K562 (cell line): ENCODE measurements around the gene SLC49A4. TPM values are rescaled to one million over a fixed set of nuclear protein-coding genes. Genes with fewer than 3 reads are reported as not detected.

Source experiments
- BRD4 ChIP-seq: fragments of 200-600 bp; sonication (generic); IDR thresholded peaks from 2 replicates; pipeline ENCODE4 v1.6.1; 2017; ENCODE audit warnings: inconsistent platforms
- CAMTA2 ChIP-seq: fragments of 250-450 bp; sonication (Bioruptor Pico); conservative IDR thresholded peaks from 2 replicates; pipeline ENCODE4 v1.5.1; 2022
- CC2D1A ChIP-seq: fragments of 450-650 bp; IDR thresholded peaks from 2 replicates; pipeline ENCODE4 v1.6.1; 2017; ENCODE audit warnings: mild to moderate bottlenecking
- ELF4 ChIP-seq: fragments of 450-650 bp; formaldehyde crosslinking; IDR thresholded peaks from 2 replicates; pipeline ENCODE4 v1.4.0; 2022; ENCODE audit warnings: missing genetic modification characterization
- HDAC1 ChIP-seq, 2 experiments: fragments of 450-650 bp; IDR thresholded peaks; 2 replicates each; pipeline ENCODE4 v1.6.1; 2016 to 2017; ENCODE audit warnings: inconsistent platforms in 1 of 2, mild to moderate bottlenecking in 1 of 2, moderate library complexity in 1 of 2
- POLR2AphosphoS2 ChIP-seq: IDR thresholded peaks from 2 replicates; pipeline ENCODE4 v1.6.1; 2012; ENCODE audit warnings: low read length, improper control_type of control experiment
- POLR2H ChIP-seq: IDR thresholded peaks from 2 replicates; pipeline ENCODE4 v1.6.1; 2016; ENCODE audit warnings: missing genetic modification characterization, low read depth, mild to moderate bottlenecking, control low read depth, missing compliant biosample characterization, moderate library complexity
- RB1 ChIP-seq: fragments of 450-650 bp; IDR thresholded peaks from 2 replicates; pipeline ENCODE4 v1.6.1; 2017; ENCODE audit warnings: low read depth, mild to moderate bottlenecking
- SIRT6 ChIP-seq: IDR thresholded peaks from one replicate; pipeline ENCODE4 v1.6.1; 2012; ENCODE audit warnings: low read depth, mild to moderate bottlenecking, control low read depth, inconsistent platforms, low read length, moderate library complexity
- SP1 ChIP-seq: sonication (generic); formaldehyde crosslinking; IDR thresholded peaks from 2 replicates; pipeline ENCODE4 v1.8.1; 2022; ENCODE audit warnings: mild to moderate bottlenecking, missing genetic modification reagents
- TAF15 ChIP-seq: fragments of 200-400 bp; formaldehyde crosslinking; IDR thresholded peaks from 2 replicates; pipeline ENCODE4 v1.6.1; 2017; ENCODE audit warnings: mild to moderate bottlenecking, low read depth, low read length, moderate library complexity
- TAF9B ChIP-seq: fragments of 450-650 bp; IDR thresholded peaks from 2 replicates; pipeline ENCODE4 v1.6.1; 2018; ENCODE audit warnings: mild to moderate bottlenecking; ENCODE audit not compliant: partially characterized antibody
- ZNF175 ChIP-seq: fragments of 200-800 bp; sonication (Bioruptor generic); IDR thresholded peaks from 2 replicates; pipeline ENCODE4 v1.6.1; 2016; ENCODE audit warnings: low read depth, mild to moderate bottlenecking, missing genetic modification characterization, missing compliant biosample characterization
- ZNF23 ChIP-seq: fragments of 250-450 bp; sonication (Bioruptor Pico); IDR thresholded peaks from 2 replicates; pipeline ENCODE4 v1.4.0; 2020; ENCODE audit warnings: mild to moderate bottlenecking
- ZNF354B ChIP-seq: fragments of 250-450 bp; sonication (Bioruptor Pico); IDR thresholded peaks from 2 replicates; pipeline ENCODE4 v1.4.0; 2020
- polyA plus RNA-seq, 8 experiments: library from polyadenylated mRNA; depleted of rRNA in 4 of 8; stranded (reverse) in 5 of 8; unstranded in 3 of 8; fragments of >200 nt; fragmentation: Nextera tagmentation in 2 of 8; fragmentation: Illumina TruSeq in 1 of 8; extraction: Ambion mirVana in 2 of 8; extraction: Trizol in 1 of 8; gene quantifications; 2 replicates each; pipeline versions ENCODE4 v1.2.1 to v1.2.3, GENCODE V29; 2011 to 2014; ENCODE audit warnings: inconsistent platforms in 1 of 8, missing spikeins in 1 of 8
- total RNA-seq, 7 experiments: library from RNA; depleted of rRNA in 6 of 7; stranded (reverse); fragments of >200 nt in 6 of 7; fragmentation: Illumina TruSeq in 2 of 7; extraction: Trizol in 2 of 7; gene quantifications; 2 replicates each; pipeline versions ENCODE4 v1.2.1 to v1.2.3, GENCODE V29; 2011 to 2021; ENCODE audit warnings: low replicate concordance in 1 of 7
- TF ChIP-seq, protein P1 (sequence below), 2 experiments: fragments of 150-350 bp in 1 of 2; IDR thresholded peaks; 2 replicates each; pipeline ENCODE4 v1.6.1; 2012 to 2016; ENCODE audit warnings: low read depth in 2 of 2, low read length in 2 of 2, mild to moderate bottlenecking in 1 of 2, moderate library complexity in 1 of 2
- TF ChIP-seq, protein P2 (sequence below): sonication (generic); formaldehyde crosslinking; IDR thresholded peaks from 2 replicates; pipeline ENCODE4 v1.8.1; 2023; ENCODE audit warnings: mild to moderate bottlenecking, missing genetic modification reagents, moderate library complexity
- TF ChIP-seq, protein P3 (sequence below): fragments of 250-450 bp; sonication (Bioruptor Pico); IDR thresholded peaks from 2 replicates; pipeline ENCODE4 v1.8.0; 2021; ENCODE audit warnings: moderate library complexity, mild to moderate bottlenecking, inconsistent platforms
- TF ChIP-seq, protein P4 (sequence below): fragments of 250-450 bp; sonication (Bioruptor Pico); IDR thresholded peaks from 2 replicates; pipeline ENCODE4 v1.9.0; 2021; ENCODE audit warnings: mild to moderate bottlenecking
- TF ChIP-seq, protein P5 (sequence below): IDR thresholded peaks from 2 replicates; pipeline ENCODE4 v1.6.1; 2014; ENCODE audit warnings: antibody characterized with exemption

SLC49A4 gene
- total and polyA plus RNA-seq, 9 of the 15 experiments (the other 6 are each of a cell fraction or from before 2014, with no cell fraction given) = 0.15 to 1.3 (median 0.83) TPM

DNA sequence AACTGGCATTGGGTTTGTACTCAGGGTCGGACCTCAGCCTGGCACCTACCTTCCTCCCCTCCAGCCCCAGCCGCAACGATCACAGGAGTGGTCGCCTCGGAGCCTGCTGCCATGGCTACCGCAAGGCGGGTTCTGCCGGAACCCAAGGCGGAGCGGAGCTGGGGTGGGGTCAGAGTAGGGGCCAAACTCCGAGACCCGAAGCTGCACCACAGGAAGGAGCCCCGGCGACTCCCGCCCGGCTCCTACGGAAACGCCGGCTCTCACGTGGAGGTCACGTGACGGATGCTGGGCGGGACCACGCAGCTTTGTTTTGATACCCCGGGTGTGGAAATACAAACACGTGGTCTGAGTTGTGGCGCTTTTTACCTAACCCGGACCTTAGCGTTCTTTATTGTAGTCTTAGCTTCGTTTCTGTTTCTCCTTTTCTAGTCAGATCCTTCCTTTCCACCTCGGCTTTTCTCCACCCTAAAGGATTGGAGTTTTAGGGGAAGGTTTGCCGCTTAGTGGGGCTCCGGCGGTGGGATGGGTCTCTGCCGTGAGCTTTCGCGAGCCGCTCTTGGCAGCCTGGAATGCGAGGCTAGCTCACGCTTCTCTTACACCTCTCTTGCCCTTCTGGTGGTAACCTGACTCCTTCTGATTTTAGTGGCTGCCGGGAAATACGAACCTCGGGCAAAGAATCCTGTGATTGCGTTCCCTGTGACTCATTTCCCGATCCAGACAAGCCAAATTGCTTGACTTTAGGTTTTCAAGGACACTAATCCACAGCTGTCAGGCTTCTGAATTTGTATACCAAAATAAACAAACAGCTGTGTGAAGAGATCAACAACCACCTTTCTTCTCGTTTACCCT is 1.1 kb upstream of the SLC49A4 start, which contains the start of gene HSPBAP1 (continued):
- TF ChIP-seq, protein P1, sequence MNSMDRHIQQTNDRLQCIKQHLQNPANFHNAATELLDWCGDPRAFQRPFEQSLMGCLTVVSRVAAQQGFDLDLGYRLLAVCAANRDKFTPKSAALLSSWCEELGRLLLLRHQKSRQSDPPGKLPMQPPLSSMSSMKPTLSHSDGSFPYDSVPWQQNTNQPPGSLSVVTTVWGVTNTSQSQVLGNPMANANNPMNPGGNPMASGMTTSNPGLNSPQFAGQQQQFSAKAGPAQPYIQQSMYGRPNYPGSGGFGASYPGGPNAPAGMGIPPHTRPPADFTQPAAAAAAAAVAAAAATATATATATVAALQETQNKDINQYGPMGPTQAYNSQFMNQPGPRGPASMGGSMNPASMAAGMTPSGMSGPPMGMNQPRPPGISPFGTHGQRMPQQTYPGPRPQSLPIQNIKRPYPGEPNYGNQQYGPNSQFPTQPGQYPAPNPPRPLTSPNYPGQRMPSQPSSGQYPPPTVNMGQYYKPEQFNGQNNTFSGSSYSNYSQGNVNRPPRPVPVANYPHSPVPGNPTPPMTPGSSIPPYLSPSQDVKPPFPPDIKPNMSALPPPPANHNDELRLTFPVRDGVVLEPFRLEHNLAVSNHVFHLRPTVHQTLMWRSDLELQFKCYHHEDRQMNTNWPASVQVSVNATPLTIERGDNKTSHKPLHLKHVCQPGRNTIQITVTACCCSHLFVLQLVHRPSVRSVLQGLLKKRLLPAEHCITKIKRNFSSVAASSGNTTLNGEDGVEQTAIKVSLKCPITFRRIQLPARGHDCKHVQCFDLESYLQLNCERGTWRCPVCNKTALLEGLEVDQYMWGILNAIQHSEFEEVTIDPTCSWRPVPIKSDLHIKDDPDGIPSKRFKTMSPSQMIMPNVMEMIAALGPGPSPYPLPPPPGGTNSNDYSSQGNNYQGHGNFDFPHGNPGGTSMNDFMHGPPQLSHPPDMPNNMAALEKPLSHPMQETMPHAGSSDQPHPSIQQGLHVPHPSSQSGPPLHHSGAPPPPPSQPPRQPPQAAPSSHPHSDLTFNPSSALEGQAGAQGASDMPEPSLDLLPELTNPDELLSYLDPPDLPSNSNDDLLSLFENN (IDR thresholded peaks at IDR 0.05; ENCODE audit: low read depth in 2 of 2, low read length in 2 of 2) = no peak
- TF ChIP-seq POLR2AphosphoS2 (no peak), TAF15 (no peak), CAMTA2 (no peak), RB1 (peak; percentile 22; the same call in 1 of the 2 replicates), POLR2H (peak; percentile 31), SIRT6 (no peak), ZNF354B (no peak), BRD4 (no peak), CC2D1A (no peak), HDAC1 (IDR thresholded peaks at IDR 0.05) (peak in 1 of 2 experiments; percentile 82; a peak in 2 of 4 replicates), TAF9B (no peak), ZNF23 (CRISPR knock-in tag) (no peak), ELF4 (CRISPR knock-in tag) (no peak), ZNF175 (CRISPR knock-in tag) (no peak), SP1 (CRISPR knock-in tag) (peak; percentile 66)
- TF ChIP-seq, protein P2, sequence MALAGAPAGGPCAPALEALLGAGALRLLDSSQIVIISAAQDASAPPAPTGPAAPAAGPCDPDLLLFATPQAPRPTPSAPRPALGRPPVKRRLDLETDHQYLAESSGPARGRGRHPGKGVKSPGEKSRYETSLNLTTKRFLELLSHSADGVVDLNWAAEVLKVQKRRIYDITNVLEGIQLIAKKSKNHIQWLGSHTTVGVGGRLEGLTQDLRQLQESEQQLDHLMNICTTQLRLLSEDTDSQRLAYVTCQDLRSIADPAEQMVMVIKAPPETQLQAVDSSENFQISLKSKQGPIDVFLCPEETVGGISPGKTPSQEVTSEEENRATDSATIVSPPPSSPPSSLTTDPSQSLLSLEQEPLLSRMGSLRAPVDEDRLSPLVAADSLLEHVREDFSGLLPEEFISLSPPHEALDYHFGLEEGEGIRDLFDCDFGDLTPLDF = peak; percentile 66; the same call in 1 of the 2 replicates
- TF ChIP-seq, protein P3, sequence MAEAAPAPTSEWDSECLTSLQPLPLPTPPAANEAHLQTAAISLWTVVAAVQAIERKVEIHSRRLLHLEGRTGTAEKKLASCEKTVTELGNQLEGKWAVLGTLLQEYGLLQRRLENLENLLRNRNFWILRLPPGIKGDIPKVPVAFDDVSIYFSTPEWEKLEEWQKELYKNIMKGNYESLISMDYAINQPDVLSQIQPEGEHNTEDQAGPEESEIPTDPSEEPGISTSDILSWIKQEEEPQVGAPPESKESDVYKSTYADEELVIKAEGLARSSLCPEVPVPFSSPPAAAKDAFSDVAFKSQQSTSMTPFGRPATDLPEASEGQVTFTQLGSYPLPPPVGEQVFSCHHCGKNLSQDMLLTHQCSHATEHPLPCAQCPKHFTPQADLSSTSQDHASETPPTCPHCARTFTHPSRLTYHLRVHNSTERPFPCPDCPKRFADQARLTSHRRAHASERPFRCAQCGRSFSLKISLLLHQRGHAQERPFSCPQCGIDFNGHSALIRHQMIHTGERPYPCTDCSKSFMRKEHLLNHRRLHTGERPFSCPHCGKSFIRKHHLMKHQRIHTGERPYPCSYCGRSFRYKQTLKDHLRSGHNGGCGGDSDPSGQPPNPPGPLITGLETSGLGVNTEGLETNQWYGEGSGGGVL (CRISPR knock-in tag) = no peak
- TF ChIP-seq, protein P4, sequence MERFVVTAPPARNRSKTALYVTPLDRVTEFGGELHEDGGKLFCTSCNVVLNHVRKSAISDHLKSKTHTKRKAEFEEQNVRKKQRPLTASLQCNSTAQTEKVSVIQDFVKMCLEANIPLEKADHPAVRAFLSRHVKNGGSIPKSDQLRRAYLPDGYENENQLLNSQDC = no peak
- TF ChIP-seq, protein P5, sequence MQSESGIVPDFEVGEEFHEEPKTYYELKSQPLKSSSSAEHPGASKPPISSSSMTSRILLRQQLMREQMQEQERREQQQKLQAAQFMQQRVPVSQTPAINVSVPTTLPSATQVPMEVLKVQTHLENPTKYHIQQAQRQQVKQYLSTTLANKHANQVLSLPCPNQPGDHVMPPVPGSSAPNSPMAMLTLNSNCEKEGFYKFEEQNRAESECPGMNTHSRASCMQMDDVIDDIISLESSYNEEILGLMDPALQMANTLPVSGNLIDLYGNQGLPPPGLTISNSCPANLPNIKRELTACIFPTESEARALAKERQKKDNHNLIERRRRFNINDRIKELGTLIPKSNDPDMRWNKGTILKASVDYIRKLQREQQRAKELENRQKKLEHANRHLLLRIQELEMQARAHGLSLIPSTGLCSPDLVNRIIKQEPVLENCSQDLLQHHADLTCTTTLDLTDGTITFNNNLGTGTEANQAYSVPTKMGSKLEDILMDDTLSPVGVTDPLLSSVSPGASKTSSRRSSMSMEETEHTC = peak; percentile 61; the same call in 1 of the 2 replicates
